Activated T-helper 1 cell treated with anti-CD3 and anti-CD28 coated beads, Interleukin-12 subunit alpha, Interleukin-12 subunit beta, Interleukin-2, Interleukin-4 antibody, amounts not matched to agents 30 ng/mL and 10 ng/mL and 1 ng/mL, durations not matched to agents 14 hours and 24 hours and 36 hours (primary cell): ENCODE data around the gene PEF1. TPM values are rescaled to one million over a fixed set of nuclear protein-coding genes. Genes with fewer than 3 reads are reported as not detected.
"Not testable (repeated sequence)": the region's sequence is repeated elsewhere in the genome, so short reads cannot be mapped to it uniquely, and the experiment has no call there.

Source experiments
- DNase-seq: peaks from one replicate; pipeline ENCODE4 v3.0.0; 2021; ENCODE audit warnings: low spot score
- H3K27ac Mint-ChIP-seq: one replicate; pipeline ENCODE4 v1.8.0; 2021; ENCODE audit warnings: mild to moderate bottlenecking, mixed read lengths
- H3K27me3 Mint-ChIP-seq: one replicate; pipeline ENCODE4 v1.8.0; 2022; ENCODE audit warnings: mild to moderate bottlenecking, moderate library complexity, mixed read lengths; ENCODE audit not compliant: insufficient read depth
- H3K36me3 Mint-ChIP-seq: one replicate; pipeline ENCODE4 v1.8.0; 2021; ENCODE audit warnings: low read depth, mixed read lengths
- H3K4me1 Mint-ChIP-seq: one replicate; pipeline ENCODE4 v1.8.0; 2021; ENCODE audit warnings: low read depth, mixed read lengths
- H3K4me3 Mint-ChIP-seq: one replicate; pipeline ENCODE4 v1.8.0; 2021; ENCODE audit warnings: mild to moderate bottlenecking, moderate library complexity, mixed read lengths
- H3K9me3 Mint-ChIP-seq: one replicate; pipeline ENCODE4 v1.8.0; 2021; ENCODE audit warnings: mixed read lengths
- intact Hi-C: fragments of 100-400 bp; cut with micrococcal nuclease; formaldehyde crosslinking; loops from one replicate; pipeline ENCODE4 v1.15.1; 2024
- total RNA-seq: library from RNA; stranded (reverse); gene quantifications from 2 replicates; pipeline ENCODE4 v1.2.3, GENCODE V29; 2022

The PEF1 gene
- total RNA-seq, 1 donor from 2014 or later: 57.6 TPM

GRCh38 chr1:31596737-31597097 lies 48.0 kb downstream of the PEF1 start:
- intact Hi-C loops: no loop called here
- H3K9me3 Mint-ChIP-seq: no peaks in the 10 kb centered on the region
- H3K27me3 Mint-ChIP-seq: peaks cover 15% of the 10 kb centered on the region
- peaks cover 1% of the 10 kb centered on the region for H3K36me3 Mint-ChIP-seq
- no peak overlapping the region for H3K27ac Mint-ChIP-seq
- H3K4me3 Mint-ChIP-seq: no peak overlapping the region
- H3K4me1 Mint-ChIP-seq: no peaks in the 10 kb centered on the region
- DNase-seq: no peak

GRCh38 chr1:31595836-31596736 lies 48.6 kb downstream of the PEF1 start:
- DNase-seq: no peak
- Mint-ChIP-seq H3K27me3 (peaks cover 16% of the 10 kb centered on the region), H3K4me3 (no peak overlapping the region), H3K9me3 (no peaks in the 10 kb centered on the region), H3K27ac (no peak overlapping the region), H3K4me1 (no peaks in the 10 kb centered on the region), H3K36me3 (no peaks in the 10 kb centered on the region)
- intact Hi-C loops: loop anchor here (2.0 kb wide), 1 partner anchor 31 kb away; no protein-coding TSS in a partner anchor

- Mint-ChIP-seq H3K4me1 (no peaks in the 10 kb centered on the region), H3K4me3 (no peak overlapping the region), H3K36me3 (no peaks in the 10 kb centered on the region), H3K27ac (no peak overlapping the region), H3K27me3 (peaks cover 21% of the 10 kb centered on the region), H3K9me3 (no peaks in the 10 kb centered on the region)
- no peak for DNase-seq
- intact Hi-C loops: loop anchor here (2.0 kb wide), 1 partner anchor 29 kb away; no protein-coding TSS in a partner anchor
Observed at GRCh38 chr1:31593770-31594632, 50.7 kb downstream of the PEF1 start.

GRCh38 chr1:31593136-31593665 lies 51.5 kb downstream of the PEF1 start:
- intact Hi-C loops: no loop called here
- Mint-ChIP-seq H3K9me3 (no peaks in the 10 kb centered on the region), H3K4me1 (no peaks in the 10 kb centered on the region), H3K36me3 (no peaks in the 10 kb centered on the region), H3K27me3 (peaks cover 18% of the 10 kb centered on the region), H3K27ac (no peak overlapping the region), H3K4me3 (no peak overlapping the region)
- no peak for DNase-seq

GRCh38 chr1:31592132-31592531 lies 52.5 kb downstream of the PEF1 start:
- Mint-ChIP-seq H3K27me3 (peaks cover 17% of the 10 kb centered on the region), H3K27ac (no peak overlapping the region), H3K4me1 (no peaks in the 10 kb centered on the region), H3K36me3 (no peaks in the 10 kb centered on the region), H3K4me3 (no peak overlapping the region), H3K9me3 (no peaks in the 10 kb centered on the region)
- intact Hi-C loops: no loop called here
- no peak for DNase-seq

GRCh38 chr1:31591425-31592093 lies 53.1 kb downstream of the PEF1 start:
- no peak overlapping the region for H3K27ac Mint-ChIP-seq
- peaks cover 17% of the 10 kb centered on the region for H3K27me3 Mint-ChIP-seq
- H3K36me3 Mint-ChIP-seq: no peaks in the 10 kb centered on the region
- H3K4me3 Mint-ChIP-seq: no peak overlapping the region
- H3K4me1 Mint-ChIP-seq: no peaks in the 10 kb centered on the region
- no peak for DNase-seq
- no peaks in the 10 kb centered on the region for H3K9me3 Mint-ChIP-seq
- intact Hi-C loops: no loop called here

- DNase-seq: no peak
Observed at GRCh38 chr1:31588751-31589515, 55.7 kb downstream of the PEF1 start.

GRCh38 chr1:31587720-31588423 lies 56.8 kb downstream of the PEF1 start:
- Mint-ChIP-seq H3K4me3 (no peak overlapping the region), H3K27ac (no peak overlapping the region), H3K36me3 (no peaks in the 10 kb centered on the region), H3K27me3 (peaks cover 16% of the 10 kb centered on the region), H3K9me3 (no peaks in the 10 kb centered on the region), H3K4me1 (no peaks in the 10 kb centered on the region)
- DNase-seq: peak; percentile 24
- intact Hi-C loops: no loop called here

More at GRCh38 chr1:31588751-31589515, 55.7 kb downstream of the PEF1 start:
- Mint-ChIP-seq H3K4me1 (no peaks in the 10 kb centered on the region), H3K4me3 (no peak overlapping the region), H3K27ac (no peak overlapping the region), H3K36me3 (no peaks in the 10 kb centered on the region), H3K27me3 (peaks cover 17% of the 10 kb centered on the region), H3K9me3 (no peaks in the 10 kb centered on the region)
- intact Hi-C loops: no loop called here

- H3K4me3 Mint-ChIP-seq, intact Hi-C loops, H3K27ac Mint-ChIP-seq, H3K4me1 Mint-ChIP-seq, H3K9me3 Mint-ChIP-seq, DNase-seq, H3K36me3 Mint-ChIP-seq: not testable (repeated sequence)
- H3K27me3 Mint-ChIP-seq: peaks cover 15% of the 10 kb centered on the region
Observed at GRCh38 chr1:31587328-31587699, 57.4 kb downstream of the PEF1 start.

- no peak for DNase-seq
- Mint-ChIP-seq H3K4me3 (no peak overlapping the region), H3K4me1 (no peaks in the 10 kb centered on the region), H3K36me3 (no peaks in the 10 kb centered on the region), H3K27ac (no peak overlapping the region), H3K9me3 (no peaks in the 10 kb centered on the region), H3K27me3 (peaks cover 13% of the 10 kb centered on the region)
- intact Hi-C loops: no loop called here
Observed at GRCh38 chr1:31586376-31587327, 58.0 kb downstream of the PEF1 start.
